ENCODE measurements around the gene VTA1.
"Not testable (repeated sequence)": the region's sequence is repeated elsewhere in the genome, so short reads cannot be mapped to it uniquely, and the experiment has no call there.

The VTA1 gene

GRCh38 chr6:142146828-142147662, at the start of gene VTA1, which contains the start of gene NMBR:
VTA1 (plus strand) TSS chr6:142147263; CDS start chr6:142147288, 25 bp downstream.
NMBR (minus strand) TSS chr6:142147122; CDS start chr6:142088658, 58,464 bp downstream.
- no peak for TF ChIP-seq GATA1 (IDR thresholded peaks at IDR 0.05; ENCODE audit: low read depth, low read length)
- TF ChIP-seq POLR2A (IDR thresholded peaks at IDR 0.05; ENCODE audit: low read length) = peak; percentile 83
- DNase-seq = peak; percentile 98 to 99

- DNase-seq = not testable (repeated sequence)
These were observed 42.2 kb upstream of the VTA1 start for GRCh38 chr6:142104820-142105219.

GRCh38 chr6:142110820-142111219, 36.2 kb upstream of the VTA1 start:
- not testable (repeated sequence) for DNase-seq

- TF ChIP-seq POLR2A (IDR thresholded peaks at IDR 0.05; ENCODE audit: low read length) = no peak
- TF ChIP-seq GATA1 (IDR thresholded peaks at IDR 0.05; ENCODE audit: low read depth, low read length) = no peak
- peak; percentile 67 to 75 for DNase-seq
These were observed 34.5 kb upstream of the VTA1 start for GRCh38 chr6:142112451-142113061.

- no peak for TF ChIP-seq GATA1 (IDR thresholded peaks at IDR 0.05; ENCODE audit: low read depth, low read length)
- TF ChIP-seq POLR2A (IDR thresholded peaks at IDR 0.05; ENCODE audit: low read length) = no peak
- DNase-seq = no peak
These were observed 29.7 kb upstream of the VTA1 start for GRCh38 chr6:142117366-142117765.

GRCh38 chr6:142118328-142118727, 28.7 kb upstream of the VTA1 start:
- TF ChIP-seq GATA1 (IDR thresholded peaks at IDR 0.05; ENCODE audit: low read depth, low read length) = no peak
- TF ChIP-seq POLR2A (IDR thresholded peaks at IDR 0.05; ENCODE audit: low read length) = no peak
- no peak for DNase-seq

GRCh38 chr6:142118925-142119324, 28.1 kb upstream of the VTA1 start:
- TF ChIP-seq POLR2A (IDR thresholded peaks at IDR 0.05; ENCODE audit: low read length) (no peak), GATA1 (IDR thresholded peaks at IDR 0.05; ENCODE audit: low read depth, low read length) (no peak)

GRCh38 chr6:142121342-142121741, 25.7 kb upstream of the VTA1 start:
- TF ChIP-seq GATA1 (IDR thresholded peaks at IDR 0.05; ENCODE audit: low read depth, low read length) (no peak), POLR2A (IDR thresholded peaks at IDR 0.05; ENCODE audit: low read length) (no peak)
- DNase-seq = no peak

More at GRCh38 chr6:142118925-142119324, 28.1 kb upstream of the VTA1 start:
- no peak for DNase-seq

GRCh38 chr6:142130814-142131213, 16.2 kb upstream of the VTA1 start:
- DNase-seq = no peak
- TF ChIP-seq GATA1 (IDR thresholded peaks at IDR 0.05; ENCODE audit: low read depth, low read length) (no peak), POLR2A (IDR thresholded peaks at IDR 0.05; ENCODE audit: low read length) (no peak)

GRCh38 chr6:142132625-142133024, 14.4 kb upstream of the VTA1 start, which contains the start of gene GJE1:
GJE1 (plus strand) TSS chr6:142132925; CDS start chr6:142133159, 234 bp downstream.
- TF ChIP-seq POLR2A (IDR thresholded peaks at IDR 0.05; ENCODE audit: low read length) = no peak
- no peak for TF ChIP-seq GATA1 (IDR thresholded peaks at IDR 0.05; ENCODE audit: low read depth, low read length)
- no peak for DNase-seq

GRCh38 chr6:142138876-142139275, 8.2 kb upstream of the VTA1 start:
- no peak for DNase-seq
- TF ChIP-seq POLR2A (IDR thresholded peaks at IDR 0.05; ENCODE audit: low read length) (no peak), GATA1 (IDR thresholded peaks at IDR 0.05; ENCODE audit: low read depth, low read length) (no peak)

- not testable (repeated sequence) for DNase-seq
These were observed 5.5 kb upstream of the VTA1 start for GRCh38 chr6:142141531-142141930.

GRCh38 chr6:142152746-142153145, 5.7 kb downstream of the VTA1 start:
- TF ChIP-seq GATA1 (IDR thresholded peaks at IDR 0.05; ENCODE audit: low read depth, low read length) = no peak
- TF ChIP-seq POLR2A (IDR thresholded peaks at IDR 0.05; ENCODE audit: low read length) = no peak
- DNase-seq = no peak

GRCh38 chr6:142153196-142153595, 6.1 kb downstream of the VTA1 start:
- no peak for DNase-seq
- TF ChIP-seq GATA1 (IDR thresholded peaks at IDR 0.05; ENCODE audit: low read depth, low read length) (no peak), POLR2A (IDR thresholded peaks at IDR 0.05; ENCODE audit: low read length) (no peak)

GRCh38 chr6:142154336-142154735, 7.3 kb downstream of the VTA1 start:
- DNase-seq = no peak
- TF ChIP-seq POLR2A (IDR thresholded peaks at IDR 0.05; ENCODE audit: low read length) (no peak), GATA1 (IDR thresholded peaks at IDR 0.05; ENCODE audit: low read depth, low read length) (no peak)

Data from erythroblast (primary cell).